Muscle layer of colon (tissue), 2 donors: Measurements from ENCODE around the gene SATL1.

Experiments
- H3K27ac ChIP-seq: one replicate; pipeline ENCODE4 v1.7.0; 2013; ENCODE audit warnings: low read depth, mild to moderate bottlenecking, low read length, moderate library complexity
- H3K27me3 ChIP-seq, 2 donors: one replicate each; pipeline ENCODE4 v1.7.0; 2013; ENCODE audit warnings: low read length in 2 of 2, mild to moderate bottlenecking in 2 of 2; ENCODE audit not compliant: insufficient read depth in 2 of 2, control insufficient read depth in 1 of 2
- H3K36me3 ChIP-seq: one replicate; pipeline ENCODE4 v1.7.0; 2013; ENCODE audit warnings: mild to moderate bottlenecking, low read length; ENCODE audit not compliant: insufficient read depth
- H3K4me1 ChIP-seq: one replicate; pipeline ENCODE4 v1.7.0; 2013; ENCODE audit warnings: mild to moderate bottlenecking, low read length; ENCODE audit not compliant: insufficient read depth
- H3K4me3 ChIP-seq, 2 donors: one replicate each; pipeline ENCODE4 v1.7.0; 2013; ENCODE audit warnings: low read length in 2 of 2, low read depth in 1 of 2, mild to moderate bottlenecking in 1 of 2, moderate library complexity in 1 of 2
- H3K9ac ChIP-seq: one replicate; pipeline ENCODE4 v1.7.0; 2013; ENCODE audit warnings: low read length
- H3K9me3 ChIP-seq: one replicate; pipeline ENCODE4 v1.7.0; 2013; ENCODE audit warnings: mild to moderate bottlenecking, low read length
- donor health status: abdominal sarcoma.
- donor health status: Adenocarcinoma of cecum.

Gene SATL1

DNA sequence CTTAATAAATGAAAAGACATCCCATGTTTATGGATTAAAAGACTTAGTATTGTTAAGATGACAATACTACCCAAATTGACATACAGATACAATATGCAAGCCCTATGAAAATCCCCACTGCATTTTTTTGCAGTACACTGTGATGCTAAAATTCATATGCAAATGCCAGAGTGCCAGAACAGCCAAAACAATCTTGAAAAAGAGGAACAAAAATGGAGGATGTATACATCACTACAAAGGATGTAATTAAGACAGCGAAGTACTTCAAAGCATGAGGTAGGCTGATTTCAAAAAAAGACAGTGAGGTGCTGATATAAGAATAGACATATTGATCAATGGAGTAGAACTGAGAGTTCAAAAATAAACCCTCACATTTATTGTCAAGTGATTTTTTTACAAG is 47.3 kb downstream of the SATL1 start:
- Histone ChIP-seq H3K9ac (no peak overlapping the region), H3K4me1 (no peaks in the 10 kb centered on the region), H3K27ac (no peak overlapping the region), H3K9me3 (no peaks in the 10 kb centered on the region), H3K36me3 (no peaks in the 10 kb centered on the region), H3K27me3 (no peaks in the 10 kb centered on the region), H3K4me3 (no peak overlapping the region)

DNA sequence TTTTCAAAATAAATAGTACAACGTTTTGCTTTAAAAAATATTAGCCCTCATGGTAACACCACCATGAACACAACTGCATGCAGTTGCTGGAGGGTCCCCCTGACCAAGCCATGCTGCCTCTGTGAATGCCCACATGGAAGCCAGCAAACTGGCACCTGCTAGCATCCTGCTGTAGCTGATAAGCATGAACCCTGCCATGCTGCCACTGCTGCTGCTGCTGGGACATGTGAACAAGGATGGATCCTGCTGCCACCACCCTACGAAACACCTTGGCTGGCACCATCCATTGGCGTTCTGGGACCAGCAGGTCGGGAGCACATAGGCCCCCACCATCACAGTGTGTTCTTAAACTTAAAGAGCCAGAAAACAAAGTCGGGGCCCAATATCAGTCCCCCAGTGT is 83.9 kb downstream of the SATL1 start:
- Histone ChIP-seq H3K9me3 (no peaks in the 10 kb centered on the region), H3K4me1 (no peaks in the 10 kb centered on the region), H3K4me3 (no peak overlapping the region), H3K27me3 (no peaks in the 10 kb centered on the region), H3K36me3 (no peaks in the 10 kb centered on the region), H3K27ac (no peak overlapping the region), H3K9ac (no peak overlapping the region)

DNA sequence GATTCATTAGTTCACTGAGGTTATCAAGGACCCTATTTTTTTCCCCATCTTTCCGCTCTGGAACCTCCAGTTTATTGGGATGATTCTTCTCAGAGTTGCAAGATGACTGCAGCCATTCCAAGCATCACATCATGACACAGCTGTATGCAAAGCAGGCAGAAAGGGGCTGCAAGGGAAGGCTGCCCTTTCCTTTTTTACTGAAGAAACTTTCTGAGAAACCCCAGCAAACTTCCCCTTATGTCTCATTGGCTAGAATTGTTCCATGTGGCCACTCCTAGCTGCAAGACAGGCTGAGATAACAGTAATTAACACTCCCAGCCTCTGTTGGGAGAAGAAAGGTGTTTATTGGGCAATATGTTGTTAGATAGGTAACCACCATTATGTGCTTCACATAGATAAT is 102.6 kb downstream of the SATL1 start:
- Histone ChIP-seq H3K9me3 (no peaks in the 10 kb centered on the region), H3K4me1 (no peaks in the 10 kb centered on the region), H3K36me3 (no peaks in the 10 kb centered on the region), H3K27me3 (no peaks in the 10 kb centered on the region), H3K9ac (no peak overlapping the region), H3K27ac (no peak overlapping the region), H3K4me3 (no peak overlapping the region)

DNA sequence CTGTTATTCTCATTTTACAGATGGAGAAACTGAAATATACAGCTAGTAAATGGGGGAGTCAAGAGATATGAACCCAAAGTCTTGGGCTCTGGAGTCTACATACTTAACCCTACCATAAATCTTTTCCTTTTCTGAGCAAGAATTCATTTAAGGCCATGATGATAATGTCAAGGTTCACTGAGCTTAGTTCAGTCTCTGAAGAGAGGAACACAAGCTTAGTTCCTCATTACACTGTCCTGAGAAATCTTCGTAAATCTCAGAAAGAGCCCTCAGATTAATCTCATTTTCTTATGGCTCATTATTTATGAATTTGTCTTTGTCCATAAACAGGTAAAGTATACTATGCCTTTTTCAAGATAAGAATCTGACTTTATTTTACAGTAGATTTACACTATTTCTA is 104.2 kb downstream of the SATL1 start:
- Histone ChIP-seq H3K27ac (no peak overlapping the region), H3K9me3 (no peaks in the 10 kb centered on the region), H3K4me1 (no peaks in the 10 kb centered on the region), H3K9ac (no peak overlapping the region), H3K4me3 (no peak overlapping the region), H3K27me3 (no peaks in the 10 kb centered on the region), H3K36me3 (no peaks in the 10 kb centered on the region)

DNA sequence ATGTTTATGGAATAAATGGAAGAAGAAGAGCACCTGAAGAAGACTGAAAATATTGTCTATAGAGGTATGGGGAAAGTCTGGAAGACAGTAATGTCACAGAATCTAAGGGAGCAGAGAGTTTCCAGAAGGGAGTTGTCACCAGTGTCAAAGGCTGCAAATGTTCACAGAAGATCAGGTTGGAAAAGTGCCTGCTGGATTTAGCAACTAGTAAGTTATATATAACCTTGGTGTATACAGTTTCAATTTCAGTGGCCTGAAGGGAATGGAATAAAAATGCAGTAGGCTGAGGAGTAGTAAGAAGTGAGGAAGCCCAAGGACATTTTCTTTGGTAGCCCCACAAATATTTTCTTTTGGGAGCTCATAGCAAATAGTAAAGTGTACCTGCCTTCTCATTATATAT is 107.2 kb downstream of the SATL1 start:
- Histone ChIP-seq H3K4me1 (no peaks in the 10 kb centered on the region), H3K9ac (no peak overlapping the region), H3K4me3 (no peak overlapping the region), H3K36me3 (no peaks in the 10 kb centered on the region), H3K27me3 (no peaks in the 10 kb centered on the region), H3K9me3 (no peaks in the 10 kb centered on the region), H3K27ac (no peak overlapping the region)

DNA sequence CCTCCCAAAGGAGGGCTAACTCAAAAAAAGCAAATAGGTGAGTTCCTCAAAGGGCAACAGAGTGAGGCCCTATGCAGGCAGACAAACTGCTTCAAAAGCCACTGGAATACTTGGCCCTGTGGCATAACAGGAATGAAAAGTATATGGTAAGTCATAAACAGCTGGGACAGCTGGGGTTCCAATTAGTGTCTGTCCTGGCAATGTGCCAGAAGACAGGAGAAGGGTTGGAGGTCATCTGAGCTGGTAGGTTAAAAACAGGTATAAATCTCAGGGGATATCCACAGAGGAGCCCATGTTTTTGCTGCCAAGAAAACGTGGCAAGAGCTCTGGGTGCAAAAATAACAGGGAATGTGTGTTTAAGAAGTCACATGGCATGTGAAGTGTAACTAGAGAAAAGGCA is 128.3 kb downstream of the SATL1 start:
- no peaks in the 10 kb centered on the region for H3K4me1 ChIP-seq
- H3K27me3 ChIP-seq = peaks cover 3 to 6% of the 10 kb centered on the region in 2 donors
- H3K36me3 ChIP-seq = no peaks in the 10 kb centered on the region
- no peaks in the 10 kb centered on the region for H3K9me3 ChIP-seq
- H3K9ac ChIP-seq = no peak overlapping the region
- H3K4me3 ChIP-seq = no peak overlapping the region
- H3K27ac ChIP-seq = no peak overlapping the region

DNA sequence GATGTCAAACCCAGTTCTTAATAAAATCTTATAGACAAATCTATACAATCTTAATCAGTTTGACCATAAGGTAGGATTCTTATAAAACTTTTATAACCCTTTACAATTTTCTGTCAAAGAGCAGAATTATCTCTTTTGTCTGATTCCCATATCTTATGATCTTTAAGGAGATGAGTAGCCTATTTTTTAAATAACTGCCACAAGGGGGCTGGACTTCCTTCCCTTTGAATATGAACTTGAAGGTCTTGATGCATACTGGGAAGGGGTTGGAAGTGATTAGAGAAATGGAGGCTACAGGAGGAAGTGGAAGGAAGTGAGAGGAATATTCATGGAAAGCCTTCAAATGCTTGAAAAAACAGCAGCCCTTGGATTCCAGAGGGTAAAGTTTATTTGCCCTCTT is 128.8 kb downstream of the SATL1 start:
- Histone ChIP-seq H3K36me3 (no peaks in the 10 kb centered on the region), H3K4me1 (no peaks in the 10 kb centered on the region), H3K4me3 (no peak overlapping the region), H3K9ac (no peak overlapping the region), H3K27ac (no peak overlapping the region), H3K9me3 (no peaks in the 10 kb centered on the region), H3K27me3 (peaks cover 0 to 6% of the 10 kb centered on the region in 2 donors)

DNA sequence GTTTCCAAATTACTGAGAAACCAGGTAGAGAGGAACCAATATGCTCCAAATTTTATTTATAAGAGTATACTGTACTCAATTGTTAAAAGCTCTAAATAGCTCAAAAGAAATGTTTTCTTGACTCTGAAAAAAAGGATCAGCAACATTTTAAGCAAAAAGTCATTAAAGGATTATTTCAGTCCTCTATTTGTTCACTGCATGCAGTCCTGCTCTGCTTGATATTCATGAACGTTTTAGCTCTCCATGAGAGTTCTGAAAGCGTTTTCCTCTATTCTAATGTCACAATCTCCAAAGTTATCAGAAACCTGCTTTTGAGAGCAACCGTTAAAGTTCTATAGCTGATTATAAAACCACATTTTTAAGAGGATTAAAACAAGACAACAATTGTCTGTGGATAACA is 129.4 kb downstream of the SATL1 start:
- Histone ChIP-seq H3K4me3 (no peak overlapping the region), H3K27ac (no peak overlapping the region), H3K27me3 (peaks cover 0 to 6% of the 10 kb centered on the region in 2 donors), H3K9ac (no peak overlapping the region), H3K9me3 (no peaks in the 10 kb centered on the region), H3K4me1 (no peaks in the 10 kb centered on the region), H3K36me3 (no peaks in the 10 kb centered on the region)

DNA sequence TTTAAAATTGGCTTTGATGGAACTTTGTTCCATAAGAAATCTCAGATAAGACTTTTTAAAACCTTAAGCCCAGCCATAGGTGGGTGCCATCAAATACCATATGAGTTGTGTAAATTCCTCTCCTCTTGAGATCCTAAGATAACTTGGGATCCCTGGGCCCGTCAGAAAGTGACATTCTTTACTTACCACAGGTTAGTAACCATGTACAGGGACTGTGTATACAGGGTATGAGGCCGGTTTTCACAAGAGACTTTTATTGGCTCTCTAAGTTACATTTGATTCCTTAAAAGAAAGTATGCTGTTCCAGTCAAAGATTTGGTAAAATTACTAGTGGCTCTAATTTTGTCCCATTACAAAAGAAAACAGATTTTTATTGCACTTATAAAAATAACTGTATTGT is 129.8 kb downstream of the SATL1 start:
- Histone ChIP-seq H3K9me3 (no peaks in the 10 kb centered on the region), H3K36me3 (no peaks in the 10 kb centered on the region), H3K27me3 (peaks cover 0 to 6% of the 10 kb centered on the region in 2 donors), H3K9ac (no peak overlapping the region), H3K4me3 (no peak overlapping the region), H3K27ac (no peak overlapping the region), H3K4me1 (no peaks in the 10 kb centered on the region)

DNA sequence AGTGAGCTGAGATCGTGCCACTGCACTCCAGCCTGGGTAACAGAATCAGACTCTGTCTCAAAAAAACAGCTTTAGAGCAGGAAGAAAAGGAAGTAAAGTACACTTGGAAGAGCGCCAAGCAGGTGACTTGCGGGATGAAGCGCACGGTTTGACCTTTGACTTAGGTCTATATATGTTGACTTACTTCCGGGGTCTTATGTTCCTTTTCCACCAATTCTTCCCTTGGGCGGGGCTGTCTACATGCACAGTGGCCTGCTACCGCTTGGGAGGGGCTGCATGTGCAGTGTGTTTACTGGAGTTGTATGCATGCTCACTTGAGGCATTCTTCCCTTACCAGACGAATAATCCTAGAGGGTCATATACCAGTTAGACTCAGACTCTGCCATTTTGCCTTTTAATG is 131.3 kb downstream of the SATL1 start:
- H3K4me1 ChIP-seq = no peaks in the 10 kb centered on the region
- H3K4me3 ChIP-seq = no peak overlapping the region
- H3K36me3 ChIP-seq = no peaks in the 10 kb centered on the region
- no peaks in the 10 kb centered on the region for H3K9me3 ChIP-seq
- no peak overlapping the region for H3K27ac ChIP-seq
- H3K27me3 ChIP-seq = peaks cover 0 to 6% of the 10 kb centered on the region in 2 donors
- no peak overlapping the region for H3K9ac ChIP-seq

DNA sequence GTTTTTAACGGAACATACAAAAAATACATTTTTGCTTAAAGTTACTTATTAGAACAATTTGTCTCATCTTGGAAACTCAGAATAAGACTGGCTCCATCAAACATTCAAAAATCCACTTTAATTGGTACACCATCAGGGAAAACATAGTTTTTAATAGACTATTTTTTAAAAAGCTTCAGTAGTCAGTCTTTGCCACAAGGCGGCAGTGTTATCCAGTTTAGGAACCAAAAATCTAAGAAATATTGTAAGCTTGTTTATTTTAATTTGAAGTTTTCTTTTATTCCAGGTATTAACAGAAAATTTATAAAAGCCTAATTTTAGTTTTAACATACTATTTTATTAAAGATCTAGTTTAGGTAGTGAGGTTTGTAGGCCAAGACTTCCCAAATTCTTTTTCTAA is 132.2 kb downstream of the SATL1 start:
- Histone ChIP-seq H3K4me1 (no peaks in the 10 kb centered on the region), H3K27ac (no peak overlapping the region), H3K36me3 (no peaks in the 10 kb centered on the region), H3K9ac (no peak overlapping the region), H3K9me3 (no peaks in the 10 kb centered on the region), H3K27me3 (peaks cover 0 to 6% of the 10 kb centered on the region in 2 donors), H3K4me3 (no peak overlapping the region)

DNA sequence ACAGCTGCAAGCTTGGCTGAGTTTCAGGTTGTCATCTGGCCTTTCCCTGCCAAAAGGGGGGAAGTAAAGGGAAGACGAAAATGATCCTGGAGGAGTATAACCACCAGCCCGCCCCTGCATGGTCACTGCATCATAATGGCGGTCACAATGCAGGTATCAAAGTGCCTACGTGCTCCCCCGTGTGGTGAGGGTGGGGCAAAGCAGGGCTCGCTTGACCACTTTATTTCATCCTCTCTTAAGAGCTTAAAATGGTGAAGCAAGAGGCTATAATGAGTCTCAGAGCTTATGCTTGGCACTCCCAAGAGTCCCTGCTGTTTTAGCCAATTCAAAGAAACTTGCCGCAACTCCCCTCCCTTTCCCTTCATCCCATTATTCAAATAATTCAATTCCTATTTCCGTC is 134.3 kb downstream of the SATL1 start:
- Histone ChIP-seq H3K27me3 (no peaks in the 10 kb centered on the region), H3K36me3 (no peaks in the 10 kb centered on the region), H3K9ac (no peak overlapping the region), H3K27ac (no peak overlapping the region), H3K4me3 (no peak overlapping the region), H3K4me1 (no peaks in the 10 kb centered on the region), H3K9me3 (no peaks in the 10 kb centered on the region)
